ENCODE results near the gene SAMD11. TPM values are rescaled to one million over a fixed set of nuclear protein-coding genes. Genes with fewer than 3 reads are reported as not detected.

SAMD11 gene
- total RNA-seq, 4 donors from 2014 or later = 2.6 to 15.9 (median 11.5) TPM

GRCh38 chr1:963301-963651 is 39.6 kb downstream of the SAMD11 start:
- no peak overlapping the region for H3K4me3 ChIP-seq
- no peak for TF ChIP-seq EP300 (IDR thresholded peaks at IDR 0.05)
- TF ChIP-seq CTCF (IDR thresholded peaks at IDR 0.05) = no peak
- TF ChIP-seq POLR2A (IDR thresholded peaks at IDR 0.05) = no peak
- H3K36me3 ChIP-seq = peaks cover 0 to 30% (median 0%) of the 10 kb centered on the region in 3 donors
- no peak for DNase-seq (ENCODE audit: low spot score in 2 of 2)
- H3K27me3 ChIP-seq = peaks cover 0 to 22% of the 10 kb centered on the region in 2 donors
- WGBS, 2 donors = 80 to 92% methylated on average over 9 to 16 of the region's 16 CpGs
- no peaks in the 10 kb centered on the region for H3K9me3 ChIP-seq
- H3K27ac ChIP-seq = no peak overlapping the region
- H3K4me1 ChIP-seq = peaks cover 0 to 44% (median 26%) of the 10 kb centered on the region in 4 donors

- no peaks in the 10 kb centered on the region for H3K9me3 ChIP-seq
- peaks cover 0 to 28% of the 10 kb centered on the region in 2 donors for H3K27me3 ChIP-seq
- no peak for DNase-seq (ENCODE audit: low spot score in 2 of 2)
- peaks cover 0 to 40% (median 22%) of the 10 kb centered on the region in 4 donors for H3K4me1 ChIP-seq
- TF ChIP-seq EP300 (IDR thresholded peaks at IDR 0.05) = no peak
- TF ChIP-seq POLR2A (IDR thresholded peaks at IDR 0.05) = no peak
- no peak for TF ChIP-seq CTCF (IDR thresholded peaks at IDR 0.05)
- no peak overlapping the region for H3K4me3 ChIP-seq
- H3K36me3 ChIP-seq = peaks cover 0 to 30% (median 0%) of the 10 kb centered on the region in 3 donors
- no peak overlapping the region for H3K27ac ChIP-seq
- WGBS, 2 donors = 88 to 92% methylated on average over 27 to 38 of the region's 47 CpGs
Measured at GRCh38 chr1:963746-964525, 40.2 kb downstream of the SAMD11 start.

GRCh38 chr1:964691-965525 is 41.2 kb downstream of the SAMD11 start:
- TF ChIP-seq POLR2A (IDR thresholded peaks at IDR 0.05) (no peak), EP300 (IDR thresholded peaks at IDR 0.05) (no peak), CTCF (IDR thresholded peaks at IDR 0.05) (no peak)
- DNase-seq (ENCODE audit: low spot score in 2 of 2) = no peak
- H3K27me3 ChIP-seq = peaks cover 0 to 34% of the 10 kb centered on the region in 2 donors
- H3K9me3 ChIP-seq = no peaks in the 10 kb centered on the region
- H3K27ac ChIP-seq = no peak overlapping the region
- H3K4me3 ChIP-seq = no peak overlapping the region
- 89 to 91% methylated on average over 35 of the region's 51 CpGs for WGBS, 2 donors
- H3K4me1 ChIP-seq = peaks cover 0 to 33% (median 16%) of the 10 kb centered on the region in 4 donors
- H3K36me3 ChIP-seq = peaks cover 0 to 30% (median 0%) of the 10 kb centered on the region in 3 donors

GRCh38 chr1:965526-966134 is 41.9 kb downstream of the SAMD11 start:
- H3K9me3 ChIP-seq = no peaks in the 10 kb centered on the region
- peaks cover 0 to 28% (median 13%) of the 10 kb centered on the region in 4 donors for H3K4me1 ChIP-seq
- H3K4me3 ChIP-seq = no peak overlapping the region
- no peak for DNase-seq (ENCODE audit: low spot score in 2 of 2)
- H3K27ac ChIP-seq = no peak overlapping the region
- peaks cover 0 to 30% (median 0%) of the 10 kb centered on the region in 3 donors for H3K36me3 ChIP-seq
- WGBS, 2 donors = 77 to 84% methylated on average over 17 to 26 of the region's 26 CpGs
- no peak for TF ChIP-seq POLR2A (IDR thresholded peaks at IDR 0.05)
- TF ChIP-seq EP300 (IDR thresholded peaks at IDR 0.05) = no peak
- TF ChIP-seq CTCF (IDR thresholded peaks at IDR 0.05) = no peak
- H3K27me3 ChIP-seq = peaks cover 2 to 41% of the 10 kb centered on the region in 2 donors
